HL-60/S4 treated with phorbol 12-myristate 13-acetate at 8.2 ng/mL for 4 days and 3 days (cell line): ENCODE data around the gene ADCYAP1R1.

ENCODE experiments used
- in situ Hi-C: fragments of 300-500 bp; cut with MboI; formaldehyde crosslinking; loops from 2 replicates; pipeline ENCODE4 v1.15.0; 2022; ENCODE audit warnings: low sequenced_read_pairs

ADCYAP1R1 gene

DNA sequence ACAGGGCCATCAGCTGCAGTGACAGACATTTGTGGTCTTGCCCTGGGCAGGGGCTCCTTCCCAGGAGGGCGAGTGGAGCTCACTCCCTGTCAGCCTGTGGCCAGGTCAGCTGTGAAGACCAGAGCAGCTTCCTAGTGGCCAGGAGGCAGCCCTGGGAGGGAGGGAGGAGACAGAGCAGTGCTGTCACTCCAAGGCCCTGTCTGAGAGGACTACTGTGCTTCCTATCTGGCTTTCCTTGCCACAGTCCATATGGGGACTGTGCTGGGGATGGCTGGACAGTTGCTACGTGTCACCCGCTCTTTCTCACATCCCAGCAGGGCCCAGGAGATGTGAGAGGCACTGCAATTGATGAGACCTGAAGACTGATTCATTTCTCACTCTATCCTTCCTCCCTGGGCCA, 15.2 kb upstream of the ADCYAP1R1 start:
- in situ Hi-C loops, result no loop called here

DNA sequence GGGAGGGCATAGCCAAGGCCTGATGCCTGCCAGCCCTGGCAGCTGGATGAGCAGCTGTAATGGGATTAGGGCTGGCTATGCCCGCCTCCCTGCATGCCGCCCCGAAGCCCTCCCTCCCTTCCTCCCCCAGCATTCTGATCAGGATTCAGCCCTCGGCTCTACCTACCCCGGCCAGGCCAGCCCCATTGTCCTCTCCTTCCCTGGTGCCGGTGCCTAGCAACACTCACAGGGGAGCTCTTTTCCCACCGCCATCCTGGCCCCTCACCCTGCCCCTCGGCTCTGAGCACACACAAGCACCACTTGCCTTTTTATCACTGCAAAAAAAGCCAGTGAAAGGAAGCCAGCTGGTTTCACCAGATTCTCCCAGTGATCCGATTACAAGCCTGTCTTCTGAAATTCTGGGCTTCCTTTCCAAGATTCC, 9.0 kb upstream of the ADCYAP1R1 start:
- in situ Hi-C loops, result no loop called here

DNA sequence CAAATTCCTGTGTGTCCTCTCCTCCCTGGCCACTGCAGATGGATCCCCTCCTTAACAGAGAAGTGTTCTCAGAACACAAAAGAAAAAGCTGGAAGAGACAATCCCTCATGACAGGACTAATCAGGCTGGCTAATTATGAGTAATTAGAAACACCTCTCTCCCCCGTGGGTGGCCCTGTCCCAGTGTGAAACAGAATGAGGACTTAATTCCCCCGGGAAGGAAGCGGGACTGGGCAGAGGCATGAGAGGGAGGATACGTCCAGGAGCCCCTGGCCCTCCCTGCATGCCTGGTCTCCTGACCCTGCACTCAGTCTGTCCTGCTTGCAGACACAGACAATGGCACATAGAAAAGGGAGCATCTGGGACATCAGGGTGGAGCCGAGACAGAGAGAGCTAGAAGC, 7.6 kb upstream of the ADCYAP1R1 start:
- in situ Hi-C loops, result no loop called here

DNA sequence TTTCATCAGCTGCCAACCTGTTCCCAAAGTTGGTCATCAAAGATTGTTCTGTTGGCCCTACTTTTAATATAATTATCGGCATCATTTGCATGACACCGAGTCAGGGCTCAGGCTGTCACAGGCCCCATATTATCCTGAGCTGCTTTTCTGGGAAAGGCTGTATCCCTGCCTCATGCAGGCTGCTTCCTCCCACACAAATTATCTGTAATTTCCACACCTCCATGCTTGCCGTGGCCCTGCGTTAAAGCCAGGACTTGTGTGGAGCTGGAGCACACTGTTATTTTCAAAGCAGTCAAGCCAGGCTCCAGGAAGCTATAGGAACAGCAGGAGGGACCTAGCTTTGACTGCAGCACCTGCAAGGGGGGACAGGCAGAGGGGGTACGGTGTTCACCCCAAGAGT, 5.4 kb upstream of the ADCYAP1R1 start:
- in situ Hi-C loops, result no loop called here

DNA sequence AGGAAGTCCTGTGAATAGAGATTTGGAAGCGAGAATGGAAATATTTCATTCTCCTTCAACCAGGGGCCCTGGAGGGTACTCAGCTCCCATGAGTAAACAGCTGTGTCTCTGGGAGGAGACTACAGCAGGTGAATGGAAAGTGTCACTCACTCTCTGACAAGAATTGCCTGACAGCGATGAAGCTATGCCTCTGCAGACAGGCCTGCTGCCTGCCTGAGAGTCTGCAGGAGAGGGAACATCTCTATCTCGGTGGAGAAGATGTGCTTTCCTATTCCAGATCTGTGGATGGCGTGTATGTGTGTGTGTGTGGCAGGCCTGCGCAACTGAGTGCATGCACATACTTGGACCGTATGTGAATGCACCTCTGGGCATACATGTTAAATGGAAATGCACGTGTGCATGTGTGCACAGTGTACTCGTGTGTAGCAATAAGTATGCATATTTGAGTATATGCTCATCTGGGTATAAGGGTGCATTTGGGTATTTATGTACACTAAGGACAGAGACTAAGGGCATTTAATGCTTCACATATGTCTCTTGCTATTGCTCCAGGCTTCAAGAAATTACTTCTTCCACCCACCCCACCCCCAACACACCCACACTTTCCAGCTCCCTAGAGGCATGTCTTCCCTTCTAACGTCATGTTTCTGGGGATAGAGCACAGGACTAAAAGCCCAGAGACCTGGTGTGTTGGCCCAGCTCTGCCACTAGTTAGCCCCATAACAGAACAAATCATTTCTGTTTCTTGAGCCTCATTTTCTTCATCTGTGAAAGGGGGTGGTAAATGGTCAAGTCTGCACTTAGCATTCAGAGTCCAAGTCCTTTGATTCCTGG, 4.6 kb upstream of the ADCYAP1R1 start:
- in situ Hi-C loops, result no loop called here

DNA sequence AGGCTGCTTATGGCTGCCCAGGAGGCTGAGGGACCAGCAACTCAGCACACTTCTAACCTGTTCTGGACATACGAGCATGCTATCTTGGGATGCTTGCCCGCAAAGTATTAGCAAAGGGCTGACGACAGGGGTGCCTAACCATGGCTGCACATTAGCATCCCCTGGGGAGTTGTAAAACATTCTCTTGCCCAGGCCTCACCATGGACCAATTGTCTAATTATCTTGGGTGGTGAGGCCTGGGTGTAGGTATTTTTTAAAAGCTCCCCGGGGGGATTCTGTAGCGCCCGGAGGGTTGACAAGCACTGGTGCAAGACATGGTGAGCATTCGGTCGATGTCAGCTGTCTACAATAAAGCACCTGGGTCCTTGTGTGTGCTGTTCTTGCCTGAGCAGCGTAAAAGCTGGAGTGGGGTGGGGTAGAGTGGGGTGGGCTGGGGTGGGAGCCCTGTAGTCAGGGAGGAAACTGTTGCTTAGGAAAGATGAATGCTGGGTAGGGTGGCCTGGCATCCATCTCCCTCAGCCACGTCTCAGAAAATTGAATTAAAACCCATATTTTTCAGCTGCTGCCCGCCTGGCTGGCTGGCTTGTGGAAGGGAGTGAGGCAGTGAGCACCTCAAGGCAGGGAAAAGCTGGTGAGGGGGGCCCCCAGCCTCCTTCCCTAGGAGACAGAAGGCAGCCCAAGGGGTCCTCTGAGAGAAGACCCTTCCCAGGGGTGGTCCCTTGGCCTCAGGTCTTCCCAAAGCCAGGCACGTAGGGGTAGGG, 2.9 kb upstream of the ADCYAP1R1 start:
- in situ Hi-C loops, result no loop called here

DNA sequence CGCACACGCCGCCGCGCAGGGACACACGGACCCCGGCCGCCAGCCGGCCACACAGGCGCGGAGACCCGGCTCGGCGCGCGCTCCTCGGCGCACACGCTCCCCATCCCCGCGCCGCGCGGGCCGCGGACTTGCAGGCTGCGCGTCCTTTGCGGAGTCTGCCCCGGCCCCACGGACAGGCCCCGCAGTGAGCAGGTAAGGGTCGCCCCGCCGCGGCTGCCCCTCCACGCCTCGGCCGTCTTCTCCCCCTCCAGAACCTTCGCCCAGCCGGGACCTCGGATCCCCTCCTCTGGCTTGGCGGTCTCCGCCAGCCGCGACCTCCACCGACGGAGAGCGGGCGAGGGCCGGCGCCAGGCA, 356 bp downstream of the ADCYAP1R1 start:
- in situ Hi-C loops, result no loop called here

DNA sequence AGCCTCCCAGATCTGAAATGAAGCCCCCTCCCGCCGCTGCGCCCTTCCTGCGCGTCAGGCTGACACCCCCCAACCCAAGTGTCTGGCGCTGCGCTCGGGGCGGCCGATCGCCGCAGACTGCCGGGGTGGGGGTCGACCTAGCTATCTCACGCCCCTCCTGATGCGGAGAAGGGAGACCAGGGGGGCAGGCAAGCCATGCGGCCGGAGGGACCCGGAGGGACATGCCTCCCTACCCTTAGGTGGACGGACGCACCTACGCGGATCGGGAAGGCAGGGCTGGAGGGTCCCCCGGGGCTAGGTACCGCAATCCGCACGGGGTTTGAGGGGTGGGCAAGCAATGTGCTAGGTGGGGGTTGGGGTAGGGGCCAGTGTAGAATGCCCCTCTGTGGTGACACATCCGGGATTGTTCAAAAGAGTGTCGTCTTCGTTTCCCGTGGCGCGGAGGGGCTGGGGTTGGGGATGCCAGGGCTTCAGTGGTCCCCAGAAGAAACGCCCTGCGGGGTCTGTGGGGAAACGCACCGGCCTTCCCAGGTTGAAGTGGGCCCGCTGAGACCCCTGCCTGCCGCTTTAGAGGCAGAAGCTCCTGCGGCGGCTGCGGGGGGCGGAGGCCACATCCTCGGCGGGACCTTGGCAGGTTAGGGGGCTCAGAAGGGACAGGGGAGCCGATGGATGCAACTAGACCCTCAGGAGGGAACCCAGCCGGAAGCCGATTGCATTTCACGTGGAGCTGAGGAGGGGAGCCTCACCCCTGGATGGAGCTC, 913 bp downstream of the ADCYAP1R1 start:
- in situ Hi-C loops, result no loop called here

DNA sequence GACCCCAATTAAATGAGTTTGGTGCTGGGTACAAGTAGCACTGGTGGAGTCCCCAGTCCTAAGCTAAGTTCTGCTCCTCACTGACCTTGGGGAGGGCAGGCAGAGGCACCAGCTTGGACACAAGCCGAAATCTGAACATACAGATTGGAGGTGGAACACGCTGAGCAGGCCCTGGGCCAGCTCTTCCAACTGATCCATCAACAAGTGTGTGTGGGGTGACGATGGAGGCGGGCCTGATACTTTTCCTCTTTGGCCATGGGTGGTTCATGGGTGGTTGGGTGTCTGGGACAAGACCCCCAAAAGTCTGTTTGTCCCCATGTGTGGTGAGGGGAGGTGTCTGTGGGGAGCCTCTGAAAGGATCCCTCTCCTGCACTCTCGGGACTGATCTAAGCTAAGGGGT, 1.9 kb downstream of the ADCYAP1R1 start:
- in situ Hi-C loops, result no loop called here

DNA sequence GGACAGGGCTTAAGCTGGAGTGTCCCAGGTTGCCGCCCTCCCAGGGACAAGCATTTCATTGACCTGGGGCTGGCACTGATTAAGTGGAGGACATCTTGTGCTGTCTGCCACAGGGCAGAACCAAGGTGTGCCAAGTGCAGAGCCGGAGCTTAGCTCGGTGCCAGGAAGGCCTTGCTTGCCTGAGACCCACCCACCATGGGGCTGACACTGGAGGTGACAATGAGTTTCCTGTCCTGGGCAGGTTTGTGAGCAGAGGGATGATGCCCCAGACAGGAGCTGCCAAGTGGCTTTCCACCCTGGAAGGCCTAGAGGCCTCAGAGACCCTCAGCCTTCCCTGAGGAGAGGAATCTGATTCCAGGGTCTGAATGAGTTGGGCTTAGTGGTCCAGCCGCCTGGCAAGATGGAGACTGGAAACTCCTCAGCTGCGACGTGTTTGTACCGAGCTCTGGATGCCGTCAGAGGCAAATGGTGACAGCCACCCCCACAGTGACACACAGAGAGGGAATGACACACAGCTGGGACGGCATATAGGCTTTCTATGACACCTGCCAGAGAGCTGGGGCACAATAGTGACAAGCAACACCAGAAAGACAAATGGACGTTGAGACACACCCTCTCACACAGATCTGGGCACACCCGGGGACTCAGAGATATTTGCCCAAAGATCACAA, 2.6 kb downstream of the ADCYAP1R1 start:
- in situ Hi-C loops, result no loop called here

DNA sequence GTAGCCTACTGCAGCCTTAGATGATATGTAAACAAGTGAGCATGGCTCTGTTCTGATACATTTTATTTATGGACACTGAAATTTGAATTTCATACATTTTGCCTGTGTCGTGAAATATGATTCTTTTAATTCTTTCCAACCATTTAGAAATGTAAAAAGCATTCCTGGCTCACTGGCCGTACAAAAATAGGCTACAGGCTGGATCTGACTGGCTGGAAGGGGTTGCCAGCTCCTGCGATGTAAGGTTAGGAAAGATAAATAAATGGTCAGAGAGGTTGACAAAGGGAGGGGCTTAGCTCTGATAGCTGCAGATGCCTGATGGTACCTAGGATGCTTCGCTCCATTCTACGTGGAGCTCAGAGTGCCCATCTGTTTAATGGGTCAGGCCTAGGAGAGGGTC, 3.4 kb downstream of the ADCYAP1R1 start:
- in situ Hi-C loops, result no loop called here

DNA sequence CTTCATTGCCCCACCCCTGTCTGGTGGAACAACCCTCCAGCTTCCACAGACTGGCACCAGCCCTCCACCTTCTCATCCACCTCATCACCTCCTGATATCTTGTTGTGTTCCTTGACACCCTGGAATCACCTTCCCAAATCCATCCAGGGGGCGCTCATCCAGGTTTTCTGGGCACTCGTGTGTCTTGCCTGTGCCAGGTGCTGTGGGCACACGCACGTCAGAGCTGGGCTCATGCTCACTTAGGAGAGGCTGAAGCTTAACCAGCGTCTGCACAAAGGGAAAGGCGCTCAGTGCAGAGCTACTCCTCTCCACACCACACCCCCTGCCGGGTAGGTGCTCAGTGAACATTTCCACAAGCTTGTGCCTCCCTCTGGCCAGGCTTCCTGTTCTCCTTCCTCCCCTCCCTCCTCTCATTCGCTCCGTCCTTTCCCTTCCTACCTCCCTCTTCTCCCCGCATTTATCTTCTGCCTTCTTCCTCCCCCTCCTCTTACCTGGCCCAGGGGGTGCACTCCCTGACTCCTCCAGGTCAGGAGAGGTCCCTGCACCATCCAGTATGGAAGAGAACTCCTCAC, 4.8 kb downstream of the ADCYAP1R1 start:
- in situ Hi-C loops, result no loop called here

DNA sequence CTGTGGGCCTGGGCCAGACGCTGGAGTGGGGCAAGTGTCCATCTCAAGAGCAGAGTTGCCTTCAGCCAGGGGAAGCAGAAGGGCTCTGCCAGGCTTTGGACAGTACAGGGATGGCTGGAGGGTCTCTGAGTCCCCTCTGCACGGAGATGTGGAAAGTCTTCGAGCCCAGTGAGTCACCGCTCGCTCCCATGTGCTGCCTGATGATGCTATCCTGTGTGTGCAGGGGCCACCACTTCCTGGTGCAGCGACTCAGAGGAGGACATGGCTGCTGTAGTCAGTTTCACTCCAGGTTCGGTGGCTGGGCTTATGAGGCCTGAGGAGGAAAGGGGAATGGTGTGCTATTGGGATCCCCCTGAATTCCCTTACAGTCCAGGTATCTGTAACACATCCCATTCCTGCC, 6.0 kb downstream of the ADCYAP1R1 start:
- in situ Hi-C loops, result no loop called here

DNA sequence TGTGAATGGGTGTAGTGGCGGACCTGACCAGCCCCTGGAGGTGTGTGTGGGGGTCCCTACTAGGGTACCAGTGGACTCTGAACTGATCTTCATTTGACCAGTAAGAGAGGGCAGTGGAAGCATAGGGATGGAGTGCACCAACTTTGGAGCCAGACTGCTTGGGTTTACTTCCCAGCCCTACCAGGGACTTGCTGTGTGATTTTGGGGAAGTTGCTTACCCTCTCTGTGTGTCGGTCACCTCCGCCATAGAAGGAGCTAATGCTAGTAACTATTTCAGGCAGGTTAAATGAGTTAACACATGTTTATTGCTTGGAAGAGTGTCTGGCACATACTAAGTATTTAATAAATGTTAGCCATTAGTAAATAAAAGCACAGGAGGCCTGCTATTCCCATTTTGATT, 6.6 kb downstream of the ADCYAP1R1 start:
- in situ Hi-C loops, result no loop called here

DNA sequence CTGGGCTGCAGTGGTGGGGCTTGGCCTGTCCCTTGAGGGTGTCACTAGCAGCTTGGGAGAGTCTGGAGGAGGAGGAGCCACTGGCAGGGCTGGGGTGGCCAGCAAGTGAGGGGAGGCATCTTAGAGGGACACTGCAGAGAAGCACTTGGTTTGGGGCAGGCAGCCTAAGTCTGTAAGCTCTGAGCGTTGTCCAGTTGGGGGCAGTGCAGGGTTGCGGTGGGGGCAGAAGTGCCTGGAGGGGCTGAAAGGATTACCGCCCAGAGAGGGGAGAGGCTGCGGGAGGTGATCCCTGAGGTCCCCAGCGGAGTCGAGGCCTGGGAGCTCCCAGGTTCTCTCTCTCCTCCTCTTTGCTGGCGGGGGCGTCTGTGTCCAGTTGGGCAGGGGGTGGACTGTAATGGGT, 7.4 kb downstream of the ADCYAP1R1 start:
- in situ Hi-C loops, result no loop called here

DNA sequence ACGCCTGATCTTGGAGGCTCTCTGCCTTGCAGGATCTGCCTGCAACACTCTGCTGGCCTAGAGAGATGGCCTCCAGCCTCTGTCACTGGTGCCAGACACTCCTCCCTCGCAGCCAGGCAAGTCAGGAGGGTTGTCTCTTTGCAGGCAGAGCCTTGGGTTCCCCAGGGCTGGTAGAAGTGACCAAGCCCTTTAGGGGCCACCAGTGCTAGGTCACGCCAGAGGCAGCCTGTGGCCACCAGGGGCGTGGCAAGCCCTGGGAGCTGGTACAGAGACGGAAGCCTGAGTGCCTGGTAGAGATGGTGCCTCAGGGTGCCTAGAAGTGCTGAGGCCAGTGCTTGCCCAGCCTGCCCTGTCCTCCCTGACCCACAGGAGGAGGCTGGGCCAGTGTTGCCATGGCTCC, 9.1 kb downstream of the ADCYAP1R1 start:
- in situ Hi-C loops, result no loop called here

DNA sequence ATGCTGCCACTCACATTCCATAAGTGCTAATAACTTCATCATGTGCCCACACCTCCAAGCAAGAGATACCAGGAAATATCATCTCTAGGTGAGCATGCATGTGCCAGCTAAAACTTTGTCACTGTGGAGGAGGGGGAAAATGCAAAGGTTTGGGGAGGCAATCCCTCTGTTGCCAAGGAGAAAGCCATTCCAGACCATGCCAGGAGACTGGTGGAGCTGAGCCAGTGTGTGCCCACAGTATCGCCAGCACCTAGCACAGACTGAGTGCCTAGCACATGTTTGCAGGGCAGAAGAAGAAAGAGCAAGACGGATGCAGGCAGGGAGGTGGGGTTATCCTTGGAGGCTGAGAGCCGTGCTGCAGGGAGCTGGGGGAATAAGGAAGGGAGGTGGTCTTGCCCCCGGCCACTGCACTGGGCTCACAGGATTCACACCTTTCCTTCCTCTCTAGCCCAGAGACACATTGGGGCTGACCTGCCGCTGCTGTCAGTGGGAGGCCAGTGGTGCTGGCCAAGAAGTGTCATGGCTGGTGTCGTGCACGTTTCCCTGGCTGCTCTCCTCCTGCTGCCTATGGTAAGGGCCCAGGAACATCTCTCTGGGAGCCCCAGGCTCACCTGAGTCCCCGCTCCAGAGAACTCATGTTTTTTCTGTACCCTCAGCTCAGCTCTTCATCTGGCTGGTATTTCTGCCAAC, 10.8 kb downstream of the ADCYAP1R1 start:
- in situ Hi-C loops, result no loop called here

DNA sequence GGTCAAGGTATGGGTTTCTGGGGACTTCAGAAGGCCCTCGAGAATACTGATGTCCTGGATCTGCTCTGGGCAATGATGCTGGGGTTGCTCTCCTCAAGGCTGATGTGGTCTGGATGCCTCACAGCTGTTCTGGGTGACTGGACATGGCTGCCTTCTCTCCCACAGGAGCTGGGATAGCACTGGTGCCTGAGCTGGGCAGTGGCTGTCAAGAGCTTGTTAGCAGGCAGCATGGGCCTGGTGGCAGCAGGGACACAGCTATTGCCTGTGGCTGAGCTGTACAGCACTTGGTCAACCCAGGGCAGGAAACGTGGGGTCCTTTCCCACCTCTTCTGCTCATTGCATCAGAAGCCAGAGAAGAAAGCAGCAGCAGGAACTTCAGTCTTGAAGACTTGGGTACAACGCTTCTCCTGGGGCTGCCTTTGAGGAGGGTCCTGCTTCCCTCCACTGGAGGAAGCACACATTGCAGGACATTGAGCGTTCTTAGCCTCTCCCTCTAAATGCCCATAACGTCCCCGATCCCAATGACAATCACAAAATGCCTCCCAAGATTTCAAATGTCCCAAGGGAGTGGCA, 13.0 kb downstream of the ADCYAP1R1 start:
- in situ Hi-C loops, result no loop called here

DNA sequence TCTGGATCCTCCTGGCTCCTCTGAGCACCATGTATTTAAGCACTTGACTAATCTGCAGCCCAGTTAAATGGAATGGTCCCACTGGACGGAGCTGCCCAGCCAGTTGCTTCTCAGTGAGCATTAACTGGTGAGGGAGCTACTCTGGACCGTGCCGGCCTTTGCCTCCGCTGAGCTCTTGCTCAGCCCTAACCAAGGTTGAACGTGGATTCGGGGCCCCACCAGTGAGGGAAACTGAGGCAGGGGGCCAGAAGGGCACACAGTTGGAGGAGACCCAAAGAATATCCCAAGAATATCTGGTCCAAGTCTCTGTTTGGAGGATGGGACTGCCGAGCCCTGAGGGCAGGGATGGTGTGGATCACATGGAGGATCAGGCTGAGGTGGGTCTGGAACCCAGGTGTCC, 13.7 kb downstream of the ADCYAP1R1 start:
- in situ Hi-C loops, result no loop called here
